Central memory CD8-positive, alpha-beta T cell (primary cell): ENCODE data around the gene CCDC110.
A peak's percentile ranks its signal among the peaks of the same experiment; 100 is the strongest.

Experiments used
- ATAC-seq: fragments of 150-1000 bp; cut with Tn5 transposase; replicated peaks from 2 replicates; pipeline ENCODE4 v1.10.0; 2022; ENCODE audit warnings: mild to moderate bottlenecking, moderate FRiP score, moderate number of reproducible peaks; ENCODE audit not compliant: poor library complexity, severe bottlenecking; ENCODE audit errors: extremely low read depth
- DNase-seq, 2 donors: peaks; one replicate each; pipeline ENCODE4 v3.0.0; 2021; ENCODE audit warnings: low spot score in 2 of 2
- H3K27ac Mint-ChIP-seq: one replicate; pipeline ENCODE4 v1.8.0; 2022; ENCODE audit warnings: low read depth, mild to moderate bottlenecking, moderate library complexity, mixed read lengths
- H3K27me3 Mint-ChIP-seq: one replicate; pipeline ENCODE4 v1.8.0; 2022; ENCODE audit warnings: mixed read lengths
- H3K36me3 Mint-ChIP-seq: one replicate; pipeline ENCODE4 v1.8.0; 2022; ENCODE audit warnings: mild to moderate bottlenecking, moderate library complexity, mixed read lengths; ENCODE audit not compliant: insufficient read depth
- H3K4me1 Mint-ChIP-seq: one replicate; pipeline ENCODE4 v1.8.0; 2022; ENCODE audit warnings: mixed read lengths
- H3K4me3 Mint-ChIP-seq: one replicate; pipeline ENCODE4 v1.8.0; 2022; ENCODE audit warnings: mild to moderate bottlenecking, moderate library complexity, mixed read lengths
- H3K9me3 Mint-ChIP-seq: one replicate; pipeline ENCODE4 v1.8.0; 2022; ENCODE audit warnings: mixed read lengths

CCDC110 gene

DNA sequence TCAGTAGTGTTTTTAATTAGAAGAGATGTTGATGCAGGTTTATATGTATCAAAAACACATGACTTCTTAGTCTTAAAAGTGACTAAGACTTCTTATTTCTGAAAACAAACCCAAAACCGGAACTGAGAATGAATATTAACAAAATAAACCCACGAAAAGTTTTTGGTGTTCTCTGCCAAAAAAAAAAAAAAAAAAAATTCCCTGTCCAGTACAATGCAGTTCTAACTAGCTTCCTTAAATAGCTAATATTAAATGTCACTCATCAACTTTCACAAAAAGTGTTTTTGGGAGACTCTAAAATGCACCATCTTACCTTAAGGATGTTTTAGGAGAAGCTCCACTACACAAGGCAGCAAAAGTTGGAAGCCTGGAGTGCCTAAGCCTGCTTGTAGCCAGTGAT is 72.9 kb downstream of the CCDC110 start:
- no peak overlapping the region for H3K4me3 Mint-ChIP-seq
- H3K9me3 Mint-ChIP-seq, result no peaks in the 10 kb centered on the region
- no peak overlapping the region for H3K27ac Mint-ChIP-seq
- no peak for ATAC-seq
- no peaks in the 10 kb centered on the region for H3K27me3 Mint-ChIP-seq
- peaks cover 25% of the 10 kb centered on the region for H3K36me3 Mint-ChIP-seq
- peaks cover 24% of the 10 kb centered on the region for H3K4me1 Mint-ChIP-seq
- DNase-seq, result no peak

DNA sequence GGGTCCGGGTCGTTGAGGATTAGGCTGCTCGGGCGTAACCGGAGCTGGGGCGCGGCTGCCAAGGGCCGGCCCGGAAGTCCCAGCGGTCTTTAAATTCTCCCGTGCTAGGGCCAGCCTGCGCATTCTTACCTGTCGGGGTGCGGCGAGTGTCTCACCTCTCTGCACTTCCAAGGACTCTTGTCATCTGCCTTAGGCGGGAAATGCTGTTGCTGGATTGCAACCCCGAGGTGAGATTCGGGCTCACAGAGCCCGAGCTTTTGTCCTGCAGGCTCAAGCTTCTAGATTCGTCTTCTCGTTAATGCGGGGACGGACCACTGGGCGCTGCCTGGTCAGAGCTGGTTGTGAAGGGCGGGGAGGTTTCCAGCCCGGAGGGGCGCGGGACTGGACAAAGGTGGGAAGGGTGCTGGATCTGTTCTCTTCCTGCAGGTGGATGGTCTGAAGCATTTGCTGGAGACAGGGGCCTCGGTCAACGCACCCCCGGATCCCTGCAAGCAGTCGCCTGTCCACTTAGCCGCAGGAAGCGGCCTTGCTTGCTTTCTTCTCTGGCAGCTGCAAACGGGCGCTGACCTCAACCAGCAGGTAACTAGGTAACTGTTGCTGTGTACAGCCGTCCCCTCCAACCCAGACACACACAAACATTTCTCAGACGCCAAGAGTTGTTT is 74.7 kb downstream of the CCDC110 start, which contains the start of gene ANKRD37:
Gene ANKRD37 (plus strand): TSS at position 118 of the 662 bp plus-strand sequence. CDS start 83 bp downstream, at position 201.
- no peak for DNase-seq
- peaks cover 23% of the 10 kb centered on the region for H3K36me3 Mint-ChIP-seq
- no peak for ATAC-seq
- no peaks in the 10 kb centered on the region for H3K27me3 Mint-ChIP-seq
- H3K4me3 Mint-ChIP-seq, result peak within 1 kb of the TSS; percentile 96
- H3K27ac Mint-ChIP-seq, result peak within 1 kb of the TSS; percentile 96
- no peaks in the 10 kb centered on the region for H3K9me3 Mint-ChIP-seq
- H3K4me1 Mint-ChIP-seq, result peaks cover 24% of the 10 kb centered on the region

DNA sequence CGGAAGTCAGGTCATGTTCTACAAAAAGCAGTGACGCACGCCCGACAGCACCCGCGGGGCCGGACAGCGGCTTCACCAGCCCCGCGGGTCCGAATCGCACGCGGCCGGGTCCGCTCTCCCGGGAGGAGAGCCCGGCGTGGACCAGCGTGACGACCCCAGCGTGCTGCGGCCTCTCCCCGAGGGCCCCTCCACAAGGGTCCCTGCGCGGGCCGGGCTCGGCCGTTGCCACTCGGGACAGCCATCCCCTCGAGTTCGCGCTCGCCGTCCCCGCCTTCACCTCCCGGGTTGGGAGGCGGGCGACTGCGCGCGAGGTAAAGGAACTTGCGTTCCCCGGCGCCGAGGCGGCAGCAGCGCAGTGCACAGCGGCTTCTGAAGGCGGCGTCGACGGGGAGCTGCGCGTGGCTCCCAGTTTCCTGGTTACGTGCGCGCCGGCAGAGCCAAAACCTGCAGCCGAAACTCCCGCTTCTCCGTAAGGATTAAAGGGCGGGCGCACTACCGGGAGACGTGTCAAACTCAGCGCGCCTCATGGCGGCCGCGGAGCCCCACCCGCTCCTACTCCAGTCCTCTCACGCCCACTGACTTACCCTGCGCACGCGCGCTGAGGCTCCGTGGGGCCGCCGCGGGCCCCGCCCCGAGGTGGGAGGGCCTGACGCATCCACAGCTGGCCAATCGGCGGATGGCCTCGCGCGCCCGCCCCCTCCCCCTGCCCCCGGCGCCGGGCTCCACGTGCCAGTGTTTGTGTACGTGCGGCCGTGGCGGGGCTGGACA is 75.4 kb downstream of the CCDC110 start:
- Mint-ChIP-seq H3K4me3 (peak overlapping the region; percentile 96), H3K4me1 (peaks cover 24% of the 10 kb centered on the region), H3K9me3 (no peaks in the 10 kb centered on the region), H3K27me3 (no peaks in the 10 kb centered on the region), H3K36me3 (peaks cover 22% of the 10 kb centered on the region), H3K27ac (peak overlapping the region; percentile 96)
- ATAC-seq (peak; percentile 87), DNase-seq (peak; percentile 95 to 96)

DNA sequence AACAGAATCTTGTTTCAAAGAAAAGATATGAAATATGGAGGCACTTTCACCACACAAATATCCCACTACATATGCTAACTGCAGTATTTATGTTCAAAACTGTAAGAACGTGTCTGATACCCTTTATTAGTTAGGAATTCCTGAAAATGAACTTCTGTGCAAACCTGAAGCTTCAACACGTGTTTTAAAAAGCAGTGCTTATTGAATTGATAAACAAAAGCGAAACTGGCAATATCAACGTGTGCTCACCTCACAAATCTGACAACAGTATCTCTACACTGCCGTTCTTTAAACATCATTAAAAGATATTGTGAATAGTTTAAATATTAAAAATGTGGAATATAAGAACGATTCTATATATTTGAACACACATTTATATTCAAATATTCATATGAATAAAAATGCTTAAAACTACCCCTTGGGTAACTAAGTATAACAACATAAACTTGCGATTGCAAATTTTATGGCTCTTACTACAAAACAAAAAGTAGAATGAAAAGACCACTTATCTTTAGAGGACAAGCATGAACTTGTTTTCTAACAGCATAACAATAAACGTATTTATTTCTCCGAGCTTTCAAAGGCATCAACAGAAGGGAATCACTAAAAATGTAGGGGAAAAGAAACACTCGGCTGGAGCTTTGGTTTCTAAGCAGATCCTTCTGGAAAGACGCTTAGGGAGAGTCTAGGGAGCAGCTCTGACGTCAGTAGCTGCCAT is 76.1 kb downstream of the CCDC110 start, which contains the start of gene LRP2BP:
Gene LRP2BP (minus strand): TSS at position 687 of the 718 bp plus-strand sequence. CDS start 17,738 bp downstream, outside the sequence.
- Mint-ChIP-seq H3K4me1 (peaks cover 24% of the 10 kb centered on the region), H3K27me3 (no peaks in the 10 kb centered on the region), H3K4me3 (peak within 1 kb of the TSS; percentile 96), H3K36me3 (peaks cover 19% of the 10 kb centered on the region), H3K27ac (peak within 1 kb of the TSS; percentile 96), H3K9me3 (no peaks in the 10 kb centered on the region)
- peak; percentile 26 for ATAC-seq
- no peak for DNase-seq
